Peyer's patch (tissue), 4 donors: Measurements from ENCODE around the gene TRIM14.

Source experiments
- POLR2A ChIP-seq, 2 donors: fragments of 450-650 bp; IDR thresholded peaks; one replicate each; pipeline ENCODE4 v1.5.1; 2017; ENCODE audit warnings: antibody characterized with exemption in 2 of 2, mild to moderate bottlenecking in 2 of 2, moderate library complexity in 2 of 2
- TF ChIP-seq, protein P1 (sequence below), 6 experiments: fragments of 450-650 bp in 4 of 6; fragments of 200-600 bp in 2 of 6; sonication (generic) in 1 of 6; IDR thresholded peaks; one replicate each; pipeline ENCODE4 v1.5.1; 2017 to 2019; ENCODE audit warnings: antibody characterized with exemption in 6 of 6, mild to moderate bottlenecking in 3 of 6, moderate library complexity in 1 of 6

DNA sequence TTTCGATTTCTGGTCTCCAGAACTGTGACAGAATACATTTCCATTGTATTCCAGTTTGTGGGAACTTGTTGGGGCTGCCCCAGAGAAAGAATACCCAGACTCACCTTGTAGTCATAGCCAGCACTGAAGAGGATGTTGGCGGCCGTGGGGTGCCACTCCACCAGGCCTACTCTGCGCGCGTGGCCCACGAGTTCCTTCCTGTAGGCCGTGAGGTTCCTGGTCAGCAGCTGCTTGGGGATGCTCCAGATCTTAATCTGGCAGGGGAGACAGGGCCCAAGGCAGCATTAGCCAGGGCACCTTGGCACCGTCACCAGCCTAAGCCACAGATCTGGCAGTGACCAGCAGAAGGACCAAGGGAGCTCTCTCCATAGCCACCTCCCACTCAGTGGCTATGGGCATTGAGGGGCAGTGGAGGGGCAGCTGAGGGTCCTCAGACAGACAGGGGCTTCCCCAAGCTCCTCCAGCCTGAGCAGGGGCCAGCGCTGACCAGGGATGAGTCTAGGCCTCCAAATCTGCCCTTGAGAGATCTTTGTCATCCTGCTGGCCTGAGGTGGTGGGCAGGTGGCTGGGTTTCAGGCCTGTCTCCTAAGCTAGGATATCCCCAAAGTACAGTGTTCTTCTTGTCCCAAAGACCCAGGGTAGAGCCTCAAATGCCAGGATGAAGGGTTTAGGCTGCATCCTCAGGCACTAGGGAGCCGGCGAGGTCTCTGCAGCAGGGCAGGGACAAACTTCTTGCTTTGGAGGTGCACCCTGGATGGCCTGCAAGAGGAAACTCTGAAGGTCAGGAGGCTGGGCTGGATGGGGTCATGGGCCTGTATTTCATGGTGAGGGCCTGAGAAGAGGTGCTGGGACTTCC lies 15.9 kb upstream of the TRIM14 start:
- no peak for TF ChIP-seq POLR2A (IDR thresholded peaks at IDR 0.05)
- TF ChIP-seq, protein P1, sequence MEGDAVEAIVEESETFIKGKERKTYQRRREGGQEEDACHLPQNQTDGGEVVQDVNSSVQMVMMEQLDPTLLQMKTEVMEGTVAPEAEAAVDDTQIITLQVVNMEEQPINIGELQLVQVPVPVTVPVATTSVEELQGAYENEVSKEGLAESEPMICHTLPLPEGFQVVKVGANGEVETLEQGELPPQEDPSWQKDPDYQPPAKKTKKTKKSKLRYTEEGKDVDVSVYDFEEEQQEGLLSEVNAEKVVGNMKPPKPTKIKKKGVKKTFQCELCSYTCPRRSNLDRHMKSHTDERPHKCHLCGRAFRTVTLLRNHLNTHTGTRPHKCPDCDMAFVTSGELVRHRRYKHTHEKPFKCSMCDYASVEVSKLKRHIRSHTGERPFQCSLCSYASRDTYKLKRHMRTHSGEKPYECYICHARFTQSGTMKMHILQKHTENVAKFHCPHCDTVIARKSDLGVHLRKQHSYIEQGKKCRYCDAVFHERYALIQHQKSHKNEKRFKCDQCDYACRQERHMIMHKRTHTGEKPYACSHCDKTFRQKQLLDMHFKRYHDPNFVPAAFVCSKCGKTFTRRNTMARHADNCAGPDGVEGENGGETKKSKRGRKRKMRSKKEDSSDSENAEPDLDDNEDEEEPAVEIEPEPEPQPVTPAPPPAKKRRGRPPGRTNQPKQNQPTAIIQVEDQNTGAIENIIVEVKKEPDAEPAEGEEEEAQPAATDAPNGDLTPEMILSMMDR (IDR thresholded peaks at IDR 0.05), result no peak
